ENCODE results near the gene MEGF8.

Gene MEGF8

GRCh38 chr19:42376177-42376555, 50.7 kb downstream of the MEGF8 start:
- no peak overlapping the region for H3K27ac Mint-ChIP-seq
- ATAC-seq: no peak

GRCh38 chr19:42378225-42379215, 53.1 kb downstream of the MEGF8 start:
- Mint-ChIP-seq H3K4me1 (peaks cover 8% of the 10 kb centered on the region), H3K4me3 (no peak overlapping the region), H3K27ac (no peak overlapping the region), H3K27me3 (peaks cover 28% of the 10 kb centered on the region), H3K36me3 (ENCODE audit: low read depth) (no peaks in the 10 kb centered on the region), H3K9me3 (no peaks in the 10 kb centered on the region)
- no peak for DNase-seq
- ATAC-seq: peak; percentile 25

More at GRCh38 chr19:42376177-42376555, 50.7 kb downstream of the MEGF8 start:
- H3K4me3 Mint-ChIP-seq: no peak overlapping the region
- H3K4me1 Mint-ChIP-seq: peaks cover 8% of the 10 kb centered on the region
- H3K9me3 Mint-ChIP-seq: no peaks in the 10 kb centered on the region
- no peaks in the 10 kb centered on the region for H3K36me3 Mint-ChIP-seq (ENCODE audit: low read depth)
- H3K27me3 Mint-ChIP-seq: peaks cover 12% of the 10 kb centered on the region
- DNase-seq: no peak

GRCh38 chr19:42380155-42380554, 54.7 kb downstream of the MEGF8 start:
- Mint-ChIP-seq H3K9me3 (no peaks in the 10 kb centered on the region), H3K4me1 (peaks cover 8% of the 10 kb centered on the region), H3K27me3 (peaks cover 28% of the 10 kb centered on the region), H3K27ac (no peak overlapping the region), H3K4me3 (no peak overlapping the region), H3K36me3 (ENCODE audit: low read depth) (no peaks in the 10 kb centered on the region)
- ATAC-seq (no peak), DNase-seq (no peak)

- ATAC-seq: peak; percentile 87
- peaks cover 7% of the 10 kb centered on the region for H3K4me1 Mint-ChIP-seq
- peaks cover 48% of the 10 kb centered on the region for H3K27me3 Mint-ChIP-seq
- peak; percentile 78 for DNase-seq
- no peaks in the 10 kb centered on the region for H3K9me3 Mint-ChIP-seq
- no peaks in the 10 kb centered on the region for H3K36me3 Mint-ChIP-seq (ENCODE audit: low read depth)
- peak overlapping the region; percentile 55 for H3K4me3 Mint-ChIP-seq
- no peak overlapping the region for H3K27ac Mint-ChIP-seq
Measured at GRCh38 chr19:42386974-42387707, 61.7 kb downstream of the MEGF8 start.

- H3K9me3 Mint-ChIP-seq: no peaks in the 10 kb centered on the region
- H3K4me3 Mint-ChIP-seq: no peak overlapping the region
- no peak overlapping the region for H3K27ac Mint-ChIP-seq
- no peak for ATAC-seq
- H3K36me3 Mint-ChIP-seq (ENCODE audit: low read depth): no peaks in the 10 kb centered on the region
- H3K27me3 Mint-ChIP-seq: peaks cover 39% of the 10 kb centered on the region
- no peak for DNase-seq
- peaks cover 7% of the 10 kb centered on the region for H3K4me1 Mint-ChIP-seq
Measured at GRCh38 chr19:42388851-42389489, 63.5 kb downstream of the MEGF8 start.

GRCh38 chr19:42389899-42390298, 64.5 kb downstream of the MEGF8 start, which contains the start of gene CNFN:
Gene CNFN (minus strand): TSS chr19:42390297. CDS start chr19:42389037, 1,260 bp downstream.
- H3K4me1 Mint-ChIP-seq: peaks cover 7% of the 10 kb centered on the region
- no peaks in the 10 kb centered on the region for H3K9me3 Mint-ChIP-seq
- H3K36me3 Mint-ChIP-seq (ENCODE audit: low read depth): no peaks in the 10 kb centered on the region
- ATAC-seq (no peak), DNase-seq (no peak)
- H3K4me3 Mint-ChIP-seq: no peak within 1 kb of the TSS
- H3K27ac Mint-ChIP-seq: no peak within 1 kb of the TSS
- H3K27me3 Mint-ChIP-seq: peaks cover 39% of the 10 kb centered on the region

- no peak overlapping the region for H3K27ac Mint-ChIP-seq
- no peak for ATAC-seq
- no peaks in the 10 kb centered on the region for H3K36me3 Mint-ChIP-seq (ENCODE audit: low read depth)
- H3K9me3 Mint-ChIP-seq: no peaks in the 10 kb centered on the region
- H3K27me3 Mint-ChIP-seq: peaks cover 27% of the 10 kb centered on the region
- peaks cover 13% of the 10 kb centered on the region for H3K4me1 Mint-ChIP-seq
- no peak for DNase-seq
- H3K4me3 Mint-ChIP-seq: no peak overlapping the region
Measured at GRCh38 chr19:42392165-42392564, 66.7 kb downstream of the MEGF8 start.

- Mint-ChIP-seq H3K27me3 (peaks cover 15% of the 10 kb centered on the region), H3K9me3 (no peaks in the 10 kb centered on the region), H3K36me3 (ENCODE audit: low read depth) (no peaks in the 10 kb centered on the region), H3K27ac (no peak overlapping the region), H3K4me3 (no peak overlapping the region), H3K4me1 (peaks cover 26% of the 10 kb centered on the region)
- ATAC-seq (no peak), DNase-seq (no peak)
Measured at GRCh38 chr19:42394751-42395150, 69.3 kb downstream of the MEGF8 start.

- H3K4me1 Mint-ChIP-seq: peaks cover 32% of the 10 kb centered on the region
- H3K36me3 Mint-ChIP-seq (ENCODE audit: low read depth): no peaks in the 10 kb centered on the region
- DNase-seq (peak; percentile 98), ATAC-seq (peak; percentile 99)
- H3K9me3 Mint-ChIP-seq: no peaks in the 10 kb centered on the region
- peaks cover 4% of the 10 kb centered on the region for H3K27me3 Mint-ChIP-seq
- peak overlapping the region; percentile 93 for H3K27ac Mint-ChIP-seq
- H3K4me3 Mint-ChIP-seq: peak overlapping the region; percentile 93
Measured at GRCh38 chr19:42396381-42397262, 71.2 kb downstream of the MEGF8 start.

- no peaks in the 10 kb centered on the region for H3K36me3 Mint-ChIP-seq (ENCODE audit: low read depth)
- H3K27me3 Mint-ChIP-seq: no peaks in the 10 kb centered on the region
- H3K4me1 Mint-ChIP-seq: peaks cover 35% of the 10 kb centered on the region
- no peaks in the 10 kb centered on the region for H3K9me3 Mint-ChIP-seq
- DNase-seq (no peak), ATAC-seq (no peak)
- peak overlapping the region; percentile 93 for H3K27ac Mint-ChIP-seq
- H3K4me3 Mint-ChIP-seq: peak overlapping the region; percentile 93
Measured at GRCh38 chr19:42397263-42398166, 72.1 kb downstream of the MEGF8 start.

GRCh38 chr19:42400404-42400803, 75.0 kb downstream of the MEGF8 start:
- Mint-ChIP-seq H3K27ac (no peak overlapping the region), H3K36me3 (ENCODE audit: low read depth) (peaks cover 2% of the 10 kb centered on the region), H3K9me3 (no peaks in the 10 kb centered on the region), H3K4me1 (peaks cover 35% of the 10 kb centered on the region), H3K4me3 (peak overlapping the region; percentile 20), H3K27me3 (no peaks in the 10 kb centered on the region)
- ATAC-seq (no peak), DNase-seq (no peak)

GRCh38 chr19:42401365-42402303, 76.2 kb downstream of the MEGF8 start:
- no peaks in the 10 kb centered on the region for H3K9me3 Mint-ChIP-seq
- H3K36me3 Mint-ChIP-seq (ENCODE audit: low read depth): peaks cover 2% of the 10 kb centered on the region
- peak; percentile 84 for DNase-seq
- H3K4me3 Mint-ChIP-seq: peak overlapping the region; percentile 71
- peak overlapping the region; percentile 56 for H3K27ac Mint-ChIP-seq
- ATAC-seq: peak; percentile 42
- peaks cover 28% of the 10 kb centered on the region for H3K4me1 Mint-ChIP-seq
- H3K27me3 Mint-ChIP-seq: no peaks in the 10 kb centered on the region
